Measurements from ENCODE around the gene HOXB4.

Gene HOXB4

DNA sequence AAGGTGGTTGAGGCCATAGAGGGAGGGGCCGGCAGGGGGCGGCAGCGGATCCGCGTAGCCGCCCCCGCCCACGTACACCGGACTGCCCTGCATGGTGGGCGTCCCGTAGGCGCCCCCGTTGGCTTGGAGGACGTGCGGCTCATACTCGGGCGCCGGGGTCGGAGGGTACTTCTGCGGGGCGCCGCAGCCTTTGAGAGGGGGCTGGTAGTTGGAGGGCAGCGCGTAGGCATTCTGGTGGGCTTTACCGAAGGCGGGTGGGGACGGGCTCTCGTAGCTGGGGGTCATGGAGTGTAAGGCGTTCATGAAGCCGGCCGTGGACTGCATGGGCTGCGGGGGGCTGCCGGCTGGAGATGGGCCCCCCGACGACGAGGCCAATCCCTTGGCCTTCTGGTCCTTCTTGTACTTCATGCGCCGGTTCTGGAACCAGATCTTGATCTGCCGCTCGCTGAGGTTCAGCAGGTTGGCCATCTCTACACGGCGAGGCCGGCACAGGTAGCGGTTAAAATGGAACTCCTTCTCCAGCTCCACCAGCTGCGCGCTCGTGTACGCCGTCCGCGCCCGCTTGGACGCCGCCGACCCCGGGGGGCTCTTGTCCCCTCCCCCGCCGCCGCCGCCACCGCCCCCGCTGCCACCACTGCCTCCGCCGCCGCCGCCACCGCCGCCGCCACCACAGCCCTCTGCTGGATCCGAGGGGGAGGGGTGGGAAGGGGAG lies 27.5 kb downstream of the HOXB4 start:
- H3K36me3 ChIP-seq (replicated peaks; ENCODE audit: insufficient read depth, low read length), result no peaks in the 10 kb centered on the region
- no peaks in the 10 kb centered on the region for H3F3A ChIP-seq (ENCODE audit: insufficient read depth, low read length)
- no peak overlapping the region for H3K27ac ChIP-seq (ENCODE audit: low read length)
- H3K9me3 ChIP-seq (replicated peaks; ENCODE audit: insufficient read depth, low read length), result no peaks in the 10 kb centered on the region
- no peak overlapping the region for H3K9ac ChIP-seq (ENCODE audit: low read length)
- H3K4me1 ChIP-seq (ENCODE audit: low read length), result no peaks in the 10 kb centered on the region
- TF ChIP-seq, protein P1, sequence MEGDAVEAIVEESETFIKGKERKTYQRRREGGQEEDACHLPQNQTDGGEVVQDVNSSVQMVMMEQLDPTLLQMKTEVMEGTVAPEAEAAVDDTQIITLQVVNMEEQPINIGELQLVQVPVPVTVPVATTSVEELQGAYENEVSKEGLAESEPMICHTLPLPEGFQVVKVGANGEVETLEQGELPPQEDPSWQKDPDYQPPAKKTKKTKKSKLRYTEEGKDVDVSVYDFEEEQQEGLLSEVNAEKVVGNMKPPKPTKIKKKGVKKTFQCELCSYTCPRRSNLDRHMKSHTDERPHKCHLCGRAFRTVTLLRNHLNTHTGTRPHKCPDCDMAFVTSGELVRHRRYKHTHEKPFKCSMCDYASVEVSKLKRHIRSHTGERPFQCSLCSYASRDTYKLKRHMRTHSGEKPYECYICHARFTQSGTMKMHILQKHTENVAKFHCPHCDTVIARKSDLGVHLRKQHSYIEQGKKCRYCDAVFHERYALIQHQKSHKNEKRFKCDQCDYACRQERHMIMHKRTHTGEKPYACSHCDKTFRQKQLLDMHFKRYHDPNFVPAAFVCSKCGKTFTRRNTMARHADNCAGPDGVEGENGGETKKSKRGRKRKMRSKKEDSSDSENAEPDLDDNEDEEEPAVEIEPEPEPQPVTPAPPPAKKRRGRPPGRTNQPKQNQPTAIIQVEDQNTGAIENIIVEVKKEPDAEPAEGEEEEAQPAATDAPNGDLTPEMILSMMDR (IDR thresholded peaks at IDR 0.05; ENCODE audit: low read length), result no peak
- TF ChIP-seq EZH2phosphoT487 (IDR thresholded peaks at IDR 0.05; ENCODE audit: low read length) (no peak), EZH2 (optimal IDR thresholded peaks at IDR 0.05; ENCODE audit: low read depth, low read length) (no peak)
- no peak overlapping the region for H3K4me2 ChIP-seq (ENCODE audit: low read depth, low read length)
- no peaks in the 10 kb centered on the region for H3K9me2 ChIP-seq (replicated peaks; ENCODE audit: insufficient read depth, low read length)
- H4K20me1 ChIP-seq (ENCODE audit: insufficient read depth, low read length), result no peaks in the 10 kb centered on the region
- H3K4me3 ChIP-seq (ENCODE audit: low read length), result no peak overlapping the region
- H3K27me3 ChIP-seq (replicated peaks; ENCODE audit: insufficient read depth, low read length), result no peaks in the 10 kb centered on the region
- H2AFZ ChIP-seq (ENCODE audit: low read length), result no peak overlapping the region
- H3K79me2 ChIP-seq (ENCODE audit: low read length), result no peaks in the 10 kb centered on the region
- DNase-seq, result no peak

DNA sequence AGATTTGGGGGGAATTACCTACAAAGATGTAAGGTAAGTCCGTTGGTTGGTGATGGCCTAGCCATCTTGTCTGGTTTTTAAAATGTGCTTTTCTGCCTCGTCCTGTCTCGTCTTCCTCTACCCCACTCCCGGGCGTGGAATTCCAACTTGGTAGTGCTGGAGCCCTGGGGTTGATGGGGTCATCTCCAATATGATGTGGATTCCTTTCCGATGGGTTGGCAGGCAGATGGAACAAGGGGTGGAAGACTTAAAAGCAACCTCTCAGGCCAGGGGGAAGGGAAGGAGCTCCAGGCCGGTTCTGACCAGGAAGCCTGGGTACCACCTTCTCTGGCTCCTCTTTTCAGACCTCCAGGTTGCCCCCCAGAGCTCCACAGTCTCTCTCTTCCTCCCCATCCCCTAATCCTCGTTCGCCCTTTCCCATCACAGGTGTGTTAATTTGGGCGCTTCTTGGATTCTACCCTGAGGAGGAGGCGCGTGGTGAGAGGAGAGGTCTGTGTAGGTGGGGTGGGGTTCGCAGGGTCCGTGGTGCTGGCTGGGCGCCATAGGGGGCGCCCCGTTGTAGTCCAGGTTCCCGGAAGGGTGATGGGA lies 28.1 kb downstream of the HOXB4 start:
- Histone ChIP-seq H3K4me1 (ENCODE audit: low read length) (no peaks in the 10 kb centered on the region), H3K27me3 (replicated peaks; ENCODE audit: insufficient read depth, low read length) (no peaks in the 10 kb centered on the region), H3K9me2 (replicated peaks; ENCODE audit: insufficient read depth, low read length) (no peaks in the 10 kb centered on the region), H3K27ac (ENCODE audit: low read length) (no peak overlapping the region), H3K4me2 (ENCODE audit: low read depth, low read length) (no peak overlapping the region), H3K9ac (ENCODE audit: low read length) (no peak overlapping the region), H3F3A (ENCODE audit: insufficient read depth, low read length) (no peaks in the 10 kb centered on the region), H3K79me2 (ENCODE audit: low read length) (no peaks in the 10 kb centered on the region), H3K4me3 (ENCODE audit: low read length) (no peak overlapping the region), H2AFZ (ENCODE audit: low read length) (no peak overlapping the region), H3K9me3 (replicated peaks; ENCODE audit: insufficient read depth, low read length) (no peaks in the 10 kb centered on the region), H4K20me1 (ENCODE audit: insufficient read depth, low read length) (no peaks in the 10 kb centered on the region), H3K36me3 (replicated peaks; ENCODE audit: insufficient read depth, low read length) (no peaks in the 10 kb centered on the region)
- TF ChIP-seq, protein P1 (IDR thresholded peaks at IDR 0.05; ENCODE audit: low read length), result no peak
- no peak for TF ChIP-seq EZH2 (optimal IDR thresholded peaks at IDR 0.05; ENCODE audit: low read depth, low read length)
- DNase-seq, result no peak

DNA sequence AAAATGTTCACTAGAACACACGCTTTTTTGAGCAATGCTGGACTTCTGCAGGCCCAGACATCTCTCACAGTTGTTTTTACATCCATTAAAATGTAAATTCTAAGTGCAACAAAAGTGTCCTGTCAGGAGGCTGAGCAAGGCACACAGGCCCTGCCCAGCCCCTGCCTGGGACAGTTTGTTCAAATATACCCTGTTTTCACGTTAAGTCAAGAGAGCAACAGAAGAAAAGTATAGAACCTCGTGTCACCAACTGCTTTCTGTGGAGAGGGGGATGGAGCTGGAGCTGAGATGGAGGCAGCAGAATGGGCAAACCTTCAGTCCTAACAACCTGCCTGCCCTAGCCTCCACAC lies 28.9 kb downstream of the HOXB4 start:
- Histone ChIP-seq H3K4me3 (ENCODE audit: low read length) (no peak overlapping the region), H3K27me3 (replicated peaks; ENCODE audit: insufficient read depth, low read length) (no peaks in the 10 kb centered on the region; the same call in 1 of the 2 replicates), H3K79me2 (ENCODE audit: low read length) (no peaks in the 10 kb centered on the region), H3K4me2 (ENCODE audit: low read depth, low read length) (no peak overlapping the region), H3K36me3 (replicated peaks; ENCODE audit: insufficient read depth, low read length) (no peaks in the 10 kb centered on the region), H3K9me2 (replicated peaks; ENCODE audit: insufficient read depth, low read length) (no peaks in the 10 kb centered on the region), H3K9me3 (replicated peaks; ENCODE audit: insufficient read depth, low read length) (no peaks in the 10 kb centered on the region), H3F3A (ENCODE audit: insufficient read depth, low read length) (no peaks in the 10 kb centered on the region), H3K9ac (ENCODE audit: low read length) (no peak overlapping the region), H3K27ac (ENCODE audit: low read length) (no peak overlapping the region), H3K4me1 (ENCODE audit: low read length) (no peaks in the 10 kb centered on the region), H2AFZ (ENCODE audit: low read length) (no peak overlapping the region), H4K20me1 (ENCODE audit: insufficient read depth, low read length) (no peaks in the 10 kb centered on the region)
- no peak for DNase-seq
- TF ChIP-seq, protein P1 (IDR thresholded peaks at IDR 0.05; ENCODE audit: low read length), result no peak
- no peak for TF ChIP-seq EZH2phosphoT487 (IDR thresholded peaks at IDR 0.05; ENCODE audit: low read length)
- TF ChIP-seq EZH2 (optimal IDR thresholded peaks at IDR 0.05; ENCODE audit: low read depth, low read length), result no peak

All from MM.1S (cell line).